22Rv1 (cell line): ENCODE results near the gene THSD4.

ENCODE experiments used
- CTCF ChIP-seq: fragments of 450-650 bp; IDR thresholded peaks from 2 replicates; pipeline ENCODE4 v1.5.1; 2017; ENCODE audit warnings: mild to moderate bottlenecking
- ZFX ChIP-seq: fragments of 450-650 bp; IDR thresholded peaks from 2 replicates; pipeline ENCODE4 v1.6.1; 2017; ENCODE audit warnings: antibody characterized with exemption, borderline replicate concordance

GRCh38 chr15:71293723-71294122 is 178.5 kb downstream of the THSD4 start:
- TF ChIP-seq CTCF = no peak
- TF ChIP-seq ZFX = no peak
